Measurements from ENCODE around the gene SORCS1.

The SORCS1 gene

DNA sequence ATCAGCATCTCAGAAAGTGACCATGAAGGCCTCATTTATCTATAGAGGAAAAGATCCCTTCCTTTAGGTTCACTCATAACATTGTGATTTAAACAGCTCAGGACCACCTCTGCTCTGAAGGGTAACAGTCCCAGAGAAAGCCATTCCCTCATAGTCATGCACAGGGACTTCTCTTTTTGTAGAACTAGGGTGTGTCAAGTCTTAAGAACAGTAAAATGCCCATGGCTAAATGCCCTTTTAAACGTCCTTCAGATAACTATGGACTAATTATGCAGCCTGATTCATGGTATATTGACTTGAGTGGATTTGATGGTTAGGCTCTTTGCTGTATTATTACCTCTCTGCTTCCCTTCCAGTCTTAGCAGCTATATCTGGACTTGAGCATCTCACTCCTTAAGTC, 337.8 kb downstream of the SORCS1 start:
- DNase-seq (ENCODE audit: extremely low spot score) = no peak
- POLR2A ChIA-PET = no interaction called here
- CTCF ChIA-PET = interaction anchor here (1.1 kb wide), 1 partner anchor 15 kb away, joined by 3 read pairs; no protein-coding TSS in a partner anchor
- TF ChIP-seq, protein P1, sequence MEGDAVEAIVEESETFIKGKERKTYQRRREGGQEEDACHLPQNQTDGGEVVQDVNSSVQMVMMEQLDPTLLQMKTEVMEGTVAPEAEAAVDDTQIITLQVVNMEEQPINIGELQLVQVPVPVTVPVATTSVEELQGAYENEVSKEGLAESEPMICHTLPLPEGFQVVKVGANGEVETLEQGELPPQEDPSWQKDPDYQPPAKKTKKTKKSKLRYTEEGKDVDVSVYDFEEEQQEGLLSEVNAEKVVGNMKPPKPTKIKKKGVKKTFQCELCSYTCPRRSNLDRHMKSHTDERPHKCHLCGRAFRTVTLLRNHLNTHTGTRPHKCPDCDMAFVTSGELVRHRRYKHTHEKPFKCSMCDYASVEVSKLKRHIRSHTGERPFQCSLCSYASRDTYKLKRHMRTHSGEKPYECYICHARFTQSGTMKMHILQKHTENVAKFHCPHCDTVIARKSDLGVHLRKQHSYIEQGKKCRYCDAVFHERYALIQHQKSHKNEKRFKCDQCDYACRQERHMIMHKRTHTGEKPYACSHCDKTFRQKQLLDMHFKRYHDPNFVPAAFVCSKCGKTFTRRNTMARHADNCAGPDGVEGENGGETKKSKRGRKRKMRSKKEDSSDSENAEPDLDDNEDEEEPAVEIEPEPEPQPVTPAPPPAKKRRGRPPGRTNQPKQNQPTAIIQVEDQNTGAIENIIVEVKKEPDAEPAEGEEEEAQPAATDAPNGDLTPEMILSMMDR (IDR thresholded peaks at IDR 0.05; ENCODE audit: control extremely low read depth, extremely low read depth, low read depth, missing control alignments) = no peak

DNA sequence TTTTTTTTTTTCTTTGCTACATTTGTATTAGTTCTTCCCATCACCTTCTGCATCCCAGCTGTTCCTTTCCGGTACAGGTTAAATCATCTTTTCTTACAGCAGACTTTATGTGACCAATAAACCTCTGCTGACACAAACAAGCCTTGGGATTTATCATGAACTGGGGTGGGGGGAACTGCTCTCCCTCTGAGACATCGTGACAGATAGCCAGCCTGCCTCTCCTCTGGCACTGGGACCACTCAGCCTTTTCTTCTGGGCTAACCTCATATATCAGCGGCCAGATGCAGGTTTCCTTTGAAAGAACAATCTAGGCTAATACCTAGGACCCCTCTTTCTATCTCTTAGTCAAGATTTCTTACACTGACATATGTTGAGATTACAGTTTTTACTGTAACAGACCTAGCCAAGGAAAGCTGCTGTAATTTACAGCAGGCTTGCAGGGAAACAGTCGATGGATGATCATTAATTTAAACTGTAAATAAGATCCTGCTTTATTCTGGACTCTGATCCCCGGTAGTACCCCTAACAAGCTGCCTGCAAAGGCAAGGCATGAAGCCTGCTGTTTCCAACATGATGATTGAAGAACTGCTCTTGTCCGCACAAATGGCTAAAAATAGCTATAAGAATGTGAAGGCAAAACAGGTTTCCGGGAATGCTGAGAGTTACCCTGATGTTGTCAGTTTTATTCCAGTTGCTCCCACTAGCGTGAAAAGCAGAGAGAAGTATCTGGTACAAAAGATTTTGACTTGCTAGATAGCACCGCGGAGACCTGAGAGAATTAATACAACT, 338.7 kb downstream of the SORCS1 start:
- DNase-seq (ENCODE audit: extremely low spot score) = no peak
- TF ChIP-seq, protein P1 (IDR thresholded peaks at IDR 0.05; ENCODE audit: control extremely low read depth, extremely low read depth, low read depth, missing control alignments) = no peak
- ChIA-PET POLR2A (no interaction called here), CTCF (interaction anchor here (1.1 kb wide), 2 partner anchors 10 to 14 kb away, joined by 3 read pairs; no protein-coding TSS in a partner anchor)

DNA sequence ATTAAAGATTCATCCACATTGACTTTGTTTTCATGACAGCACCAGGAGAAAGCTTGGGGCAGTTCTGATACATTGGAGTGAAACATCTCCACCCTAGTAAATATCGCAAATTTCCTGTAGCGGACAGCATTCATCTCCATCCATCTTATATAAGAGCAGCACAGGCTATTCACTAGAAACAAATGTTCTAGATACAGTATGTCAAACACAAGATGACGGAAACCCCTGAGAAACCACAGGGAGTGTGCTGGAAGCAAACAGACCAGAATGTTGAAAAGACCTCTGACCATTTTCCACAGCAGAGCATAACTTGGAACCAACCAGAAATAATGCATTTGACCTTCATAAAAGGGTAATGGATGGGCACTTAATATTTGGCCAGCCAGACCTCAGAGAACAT, 343.9 kb downstream of the SORCS1 start:
- POLR2A ChIA-PET = no interaction called here
- TF ChIP-seq, protein P1 (IDR thresholded peaks at IDR 0.05; ENCODE audit: control extremely low read depth, extremely low read depth, low read depth, missing control alignments) = no peak
- DNase-seq (ENCODE audit: extremely low spot score) = no peak
- CTCF ChIA-PET = interaction anchor here (1.3 to 1.4 kb wide), 2 partner anchors 9 kb away, joined by 4 read pairs; no protein-coding TSS in a partner anchor

GRCh38 chr10:106819490-106819889, 345.0 kb downstream of the SORCS1 start:
- DNase-seq (ENCODE audit: extremely low spot score) = no peak
- ChIA-PET POLR2A (no interaction called here), CTCF (interaction anchor here (0.8 to 1.2 kb wide), 2 partner anchors 16 to 20 kb away, joined by 3 read pairs; no protein-coding TSS in a partner anchor)
- TF ChIP-seq, protein P1 (IDR thresholded peaks at IDR 0.05; ENCODE audit: control extremely low read depth, extremely low read depth, low read depth, missing control alignments) = no peak

DNA sequence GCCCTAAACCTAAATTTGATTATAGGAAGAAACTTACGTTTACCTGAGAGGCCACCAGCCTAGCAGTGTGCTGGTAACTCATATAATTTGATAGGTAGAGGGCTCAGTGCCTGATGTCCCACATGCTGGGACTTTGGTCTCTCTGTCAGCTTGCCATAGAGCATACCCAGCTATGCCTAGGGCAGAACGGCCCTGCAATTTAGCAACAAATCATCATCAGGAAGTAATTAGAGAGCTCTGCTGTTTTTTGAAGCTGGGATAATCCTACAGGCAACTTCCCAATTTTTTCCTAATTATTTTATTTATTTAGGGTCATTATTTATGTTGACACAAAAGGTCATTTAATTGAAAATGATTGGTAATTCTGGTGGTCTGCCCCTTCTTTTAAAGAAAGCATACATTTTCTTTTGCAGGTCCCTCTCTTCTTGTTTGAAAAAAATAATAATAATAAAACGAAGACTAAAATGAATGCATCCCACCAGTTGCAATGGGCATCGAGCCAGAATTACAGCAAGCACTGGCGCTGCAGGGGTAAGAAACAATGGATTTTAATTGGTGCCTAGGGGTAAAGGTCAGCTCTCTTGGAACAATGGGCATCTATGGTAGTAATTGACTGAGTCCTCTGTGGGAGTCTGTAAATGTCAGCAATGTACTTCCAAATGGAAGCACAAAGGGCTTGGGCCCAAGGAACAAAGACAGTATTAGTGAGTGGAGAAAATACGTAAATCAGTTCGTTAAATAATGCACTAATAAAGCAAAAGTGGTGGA, 348.0 kb downstream of the SORCS1 start:
- TF ChIP-seq, protein P1 (IDR thresholded peaks at IDR 0.05; ENCODE audit: control extremely low read depth, extremely low read depth, low read depth, missing control alignments) = no peak
- ChIA-PET POLR2A (no interaction called here), CTCF (interaction anchor here (0.8 kb wide), 1 partner anchor 11 kb away, joined by 3 read pairs; no protein-coding TSS in a partner anchor)
- no peak for DNase-seq (ENCODE audit: extremely low spot score)

- no peak for DNase-seq (ENCODE audit: extremely low spot score)
- TF ChIP-seq, protein P1 (IDR thresholded peaks at IDR 0.05; ENCODE audit: control extremely low read depth, extremely low read depth, low read depth, missing control alignments) = no peak
- CTCF ChIA-PET = interaction anchor here (0.8 to 1.1 kb wide), 2 partner anchors 10 kb away, joined by 3 read pairs; no protein-coding TSS in a partner anchor
- POLR2A ChIA-PET = no interaction called here
These were observed 349.0 kb downstream of the SORCS1 start for GRCh38 chr10:106815427-106816043.
